HL-60 (cell line): Measurements from ENCODE around the gene HCN4.

ENCODE experiments used
- DNase-seq, 2 experiments: peaks; one replicate each; pipeline ENCODE4 v3.0.0-alpha.2; 2010 to 2020; ENCODE audit warnings: low read depth in 1 of 2, low spot score in 1 of 2
- H3K27ac ChIP-seq: fragments of 250-450 bp; sonication (Bioruptor Pico); replicated peaks from 2 replicates; pipeline ENCODE4 v1.5.1; 2020; ENCODE audit warnings: mild to moderate bottlenecking, moderate library complexity
- H3K27me3 ChIP-seq: fragments of 250-450 bp; sonication (Bioruptor Pico); 2 replicates; pipeline ENCODE4 v1.5.1; 2021; ENCODE audit warnings: mild to moderate bottlenecking, moderate library complexity; ENCODE audit not compliant: insufficient read depth, poor library complexity, severe bottlenecking
- H3K4me3 ChIP-seq: replicated peaks from 2 replicates; pipeline ENCODE4 v1.5.1; 2011; ENCODE audit warnings: mild to moderate bottlenecking, control low read depth, low read length; ENCODE audit not compliant: insufficient read depth
- CTCF ChIP-seq: IDR thresholded peaks from one replicate; pipeline ENCODE4 v1.5.1; 2011; ENCODE audit warnings: low read length, control low read depth, inconsistent platforms; ENCODE audit not compliant: insufficient read depth
- GABPA ChIP-seq: IDR thresholded peaks from 2 replicates; pipeline ENCODE4 v1.6.1; 2012; ENCODE audit warnings: low read depth
- POLR2AphosphoS5 ChIP-seq: IDR thresholded peaks from 2 replicates; pipeline ENCODE4 v1.6.1; 2012; ENCODE audit warnings: low read depth
- TF ChIP-seq, protein P1 (sequence below): IDR thresholded peaks from 2 replicates; pipeline ENCODE4 v1.6.1; 2012; ENCODE audit warnings: low read depth; ENCODE audit not compliant: insufficient replicate concordance

The HCN4 gene

GRCh38 chr15:73270366-73271097, 98.2 kb downstream of the HCN4 start:
- Histone ChIP-seq H3K4me3 (no peak overlapping the region), H3K27me3 (no peaks in the 10 kb centered on the region), H3K27ac (no peak overlapping the region)
- TF ChIP-seq, protein P1, sequence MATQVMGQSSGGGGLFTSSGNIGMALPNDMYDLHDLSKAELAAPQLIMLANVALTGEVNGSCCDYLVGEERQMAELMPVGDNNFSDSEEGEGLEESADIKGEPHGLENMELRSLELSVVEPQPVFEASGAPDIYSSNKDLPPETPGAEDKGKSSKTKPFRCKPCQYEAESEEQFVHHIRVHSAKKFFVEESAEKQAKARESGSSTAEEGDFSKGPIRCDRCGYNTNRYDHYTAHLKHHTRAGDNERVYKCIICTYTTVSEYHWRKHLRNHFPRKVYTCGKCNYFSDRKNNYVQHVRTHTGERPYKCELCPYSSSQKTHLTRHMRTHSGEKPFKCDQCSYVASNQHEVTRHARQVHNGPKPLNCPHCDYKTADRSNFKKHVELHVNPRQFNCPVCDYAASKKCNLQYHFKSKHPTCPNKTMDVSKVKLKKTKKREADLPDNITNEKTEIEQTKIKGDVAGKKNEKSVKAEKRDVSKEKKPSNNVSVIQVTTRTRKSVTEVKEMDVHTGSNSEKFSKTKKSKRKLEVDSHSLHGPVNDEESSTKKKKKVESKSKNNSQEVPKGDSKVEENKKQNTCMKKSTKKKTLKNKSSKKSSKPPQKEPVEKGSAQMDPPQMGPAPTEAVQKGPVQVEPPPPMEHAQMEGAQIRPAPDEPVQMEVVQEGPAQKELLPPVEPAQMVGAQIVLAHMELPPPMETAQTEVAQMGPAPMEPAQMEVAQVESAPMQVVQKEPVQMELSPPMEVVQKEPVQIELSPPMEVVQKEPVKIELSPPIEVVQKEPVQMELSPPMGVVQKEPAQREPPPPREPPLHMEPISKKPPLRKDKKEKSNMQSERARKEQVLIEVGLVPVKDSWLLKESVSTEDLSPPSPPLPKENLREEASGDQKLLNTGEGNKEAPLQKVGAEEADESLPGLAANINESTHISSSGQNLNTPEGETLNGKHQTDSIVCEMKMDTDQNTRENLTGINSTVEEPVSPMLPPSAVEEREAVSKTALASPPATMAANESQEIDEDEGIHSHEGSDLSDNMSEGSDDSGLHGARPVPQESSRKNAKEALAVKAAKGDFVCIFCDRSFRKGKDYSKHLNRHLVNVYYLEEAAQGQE = no peak
- TF ChIP-seq POLR2AphosphoS5 = no peak
- no peak for TF ChIP-seq GABPA
- TF ChIP-seq CTCF = no peak
- no peak for DNase-seq
